MG63 (cell line): ENCODE data around the gene NKIRAS2. TPM values are rescaled to one million over a fixed set of nuclear protein-coding genes. Genes with fewer than 3 reads are reported as not detected.

ENCODE experiments used
- DNase-seq: peaks from one replicate; pipeline ENCODE4 v3.0.0-alpha.2; 2020
- H3K27me3 ChIP-seq: fragments of 250-450 bp; sonication (Bioruptor Pico); 2 replicates; pipeline ENCODE4 v1.5.1; 2020; ENCODE audit warnings: mild to moderate bottlenecking, moderate library complexity
- H3K36me3 ChIP-seq: fragments of 250-450 bp; sonication (Bioruptor Pico); 2 replicates; pipeline ENCODE4 v1.5.1; 2020; ENCODE audit warnings: mild to moderate bottlenecking, moderate library complexity
- H3K4me3 ChIP-seq: fragments of 250-450 bp; sonication (Bioruptor Pico); 2 replicates; pipeline ENCODE4 v1.5.1; 2020; ENCODE audit warnings: mild to moderate bottlenecking, moderate library complexity
- H3K9me3 ChIP-seq: fragments of 250-450 bp; sonication (Bioruptor Pico); 2 replicates; pipeline ENCODE4 v1.5.1; 2020; ENCODE audit warnings: mild to moderate bottlenecking, moderate library complexity
- total RNA-seq: library from RNA; depleted of rRNA; stranded (reverse); fragments of >200 nt; shearing (Covaris generic); gene quantifications from 2 replicates; pipeline ENCODE4 v1.2.3, GENCODE V29; 2014; ENCODE audit warnings: low replicate concordance; rRNA removed

The NKIRAS2 gene
- total RNA-seq, 1 experiment from 2014 or later = 86.3 TPM

- H3K9me3 ChIP-seq = no peaks in the 10 kb centered on the region
- no peak overlapping the region for H3K4me3 ChIP-seq
- no peaks in the 10 kb centered on the region for H3K36me3 ChIP-seq
- H3K27me3 ChIP-seq = no peaks in the 10 kb centered on the region
- no peak for DNase-seq
These were observed 39.9 kb downstream of the NKIRAS2 start for GRCh38 chr17:42059815-42060214.

DNA sequence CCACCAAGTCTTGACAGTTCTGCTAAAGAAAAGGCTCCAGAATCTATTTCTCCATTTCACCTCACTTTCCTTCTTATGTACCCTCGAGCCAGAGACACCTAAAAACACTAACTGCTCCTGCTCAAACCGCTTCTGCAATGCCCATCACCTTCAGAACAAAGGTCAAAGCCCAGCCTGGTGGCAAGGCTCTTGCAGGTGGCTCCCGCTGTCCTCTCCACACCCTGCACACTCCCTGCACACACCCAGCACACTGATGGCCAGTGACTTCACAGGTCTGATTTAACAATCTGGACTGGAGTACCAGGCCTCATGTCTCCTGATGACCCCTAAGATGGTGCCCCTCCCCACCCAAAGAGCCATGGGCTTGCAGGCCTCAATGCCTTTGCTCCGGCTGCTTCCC lies 40.3 kb downstream of the NKIRAS2 start:
- Histone ChIP-seq H3K27me3 (no peaks in the 10 kb centered on the region), H3K4me3 (no peak overlapping the region)

DNA sequence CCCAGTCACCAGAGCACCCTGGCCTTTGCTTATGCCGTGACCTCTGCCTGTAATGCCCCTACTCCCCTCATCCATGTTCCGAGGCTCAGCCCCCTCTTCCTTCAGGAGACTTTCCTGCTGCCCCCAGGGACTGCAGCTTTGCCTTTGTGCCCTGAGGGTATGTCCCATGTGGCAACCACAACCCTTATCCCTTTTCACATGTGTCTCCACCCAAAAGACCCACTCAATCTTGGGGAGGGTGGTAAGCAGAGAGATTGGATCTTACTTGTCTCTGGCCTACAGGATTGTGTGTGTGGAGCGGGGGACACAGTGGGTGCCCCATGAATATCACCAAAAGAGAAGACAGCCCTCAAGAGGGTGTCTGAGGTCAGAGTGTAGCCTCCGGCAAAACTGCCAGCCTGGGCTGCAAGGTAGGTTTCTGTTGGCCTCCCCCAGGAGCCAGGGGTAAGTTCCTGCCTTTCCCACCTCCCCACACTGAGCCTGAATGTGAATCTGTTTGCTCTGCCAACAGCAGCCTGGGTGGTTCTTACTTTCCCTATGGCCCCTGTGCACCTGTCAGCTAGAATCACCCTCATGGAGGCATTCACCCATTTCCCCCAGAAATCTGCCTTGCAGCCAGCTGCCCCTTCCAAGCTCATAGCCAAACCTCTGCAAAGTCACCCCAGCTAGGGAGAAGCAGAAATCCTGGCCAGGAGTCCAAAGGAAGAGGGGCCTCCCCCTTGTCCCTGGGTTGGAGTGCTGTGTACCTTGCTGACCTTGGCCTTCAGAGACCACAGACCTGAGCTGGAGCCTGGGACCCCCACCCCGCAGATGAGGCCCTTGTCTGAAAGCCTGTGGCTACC lies 42.0 kb downstream of the NKIRAS2 start:
- Histone ChIP-seq H3K36me3 (no peaks in the 10 kb centered on the region), H3K27me3 (no peaks in the 10 kb centered on the region), H3K9me3 (no peaks in the 10 kb centered on the region), H3K4me3 (no peak overlapping the region)
- no peak for DNase-seq

More for the DNA sequence above, 40.3 kb downstream of the NKIRAS2 start:
- H3K36me3 ChIP-seq = no peaks in the 10 kb centered on the region
- no peak for DNase-seq
- no peaks in the 10 kb centered on the region for H3K9me3 ChIP-seq

DNA sequence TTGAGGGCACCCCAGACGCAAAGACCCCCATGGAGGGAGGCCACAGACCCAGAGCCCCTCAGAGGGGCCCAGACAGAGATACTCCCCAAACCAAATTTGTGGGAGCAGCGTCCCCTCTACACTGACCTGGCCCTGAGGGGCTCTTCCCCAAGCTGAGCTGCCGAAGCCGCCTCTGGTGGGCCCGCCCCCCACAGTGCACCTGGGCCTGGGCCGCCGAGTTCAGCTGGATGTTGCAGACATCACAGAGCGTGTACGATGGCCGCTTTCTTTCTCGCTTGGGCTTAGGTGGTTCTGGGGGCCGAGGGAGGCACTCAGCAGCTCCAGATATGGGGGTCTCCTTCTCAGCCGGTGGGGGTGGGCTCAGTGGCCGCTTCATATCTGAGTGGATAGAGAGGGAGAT lies 42.8 kb downstream of the NKIRAS2 start:
- Histone ChIP-seq H3K9me3 (no peaks in the 10 kb centered on the region), H3K4me3 (no peak overlapping the region), H3K27me3 (no peaks in the 10 kb centered on the region), H3K36me3 (no peaks in the 10 kb centered on the region)
- no peak for DNase-seq

GRCh38 chr17:42065201-42065600 lies 45.3 kb downstream of the NKIRAS2 start:
- no peaks in the 10 kb centered on the region for H3K9me3 ChIP-seq
- H3K36me3 ChIP-seq = no peaks in the 10 kb centered on the region
- no peak overlapping the region for H3K4me3 ChIP-seq
- no peaks in the 10 kb centered on the region for H3K27me3 ChIP-seq
- DNase-seq = no peak

- H3K9me3 ChIP-seq = no peaks in the 10 kb centered on the region
- no peaks in the 10 kb centered on the region for H3K27me3 ChIP-seq
- H3K36me3 ChIP-seq = no peaks in the 10 kb centered on the region
- peak; percentile 34 for DNase-seq
- H3K4me3 ChIP-seq = no peak overlapping the region
These were observed 47.6 kb downstream of the NKIRAS2 start for GRCh38 chr17:42067371-42068091.

GRCh38 chr17:42068979-42069378 lies 49.1 kb downstream of the NKIRAS2 start:
- Histone ChIP-seq H3K27me3 (no peaks in the 10 kb centered on the region), H3K36me3 (no peaks in the 10 kb centered on the region), H3K9me3 (no peaks in the 10 kb centered on the region), H3K4me3 (no peak overlapping the region)
- no peak for DNase-seq

GRCh38 chr17:42071810-42072209 lies 51.9 kb downstream of the NKIRAS2 start:
- Histone ChIP-seq H3K4me3 (no peak overlapping the region), H3K27me3 (no peaks in the 10 kb centered on the region), H3K36me3 (no peaks in the 10 kb centered on the region), H3K9me3 (no peaks in the 10 kb centered on the region)
- DNase-seq = no peak

GRCh38 chr17:42072323-42073187 lies 52.7 kb downstream of the NKIRAS2 start:
- Histone ChIP-seq H3K4me3 (no peak overlapping the region), H3K27me3 (no peaks in the 10 kb centered on the region), H3K36me3 (no peaks in the 10 kb centered on the region), H3K9me3 (no peaks in the 10 kb centered on the region)
- no peak for DNase-seq

Other genes with a start within 250 kb of the NKIRAS2 start
- gene JUP, start 233.4 kb upstream of the NKIRAS2 start, total RNA-seq = 6.4 and 10.5 TPM in 2 replicates
- gene P3H4, start 208.1 kb upstream of the NKIRAS2 start, total RNA-seq = 66.5 and 123 TPM in 2 replicates
- gene FKBP10, start 207.1 kb upstream of the NKIRAS2 start, total RNA-seq = 191 and 258 TPM in 2 replicates
- 69.3 and 124 TPM in 2 replicates for gene NT5C3B, start 183.9 kb upstream of the NKIRAS2 start, total RNA-seq
- not detected in 2 replicates for gene KLHL10, start 182.3 kb upstream of the NKIRAS2 start, total RNA-seq
- 10.9 and 13.3 TPM in 2 replicates for gene KLHL11, start 154.7 kb upstream of the NKIRAS2 start, total RNA-seq
- gene ACLY, start 101.1 kb upstream of the NKIRAS2 start, total RNA-seq = 151 and 195 TPM in 2 replicates
- not detected in 2 replicates for gene ODAD4, start 89.5 kb upstream of the NKIRAS2 start, total RNA-seq
- gene CNP, start 53.3 kb upstream of the NKIRAS2 start, total RNA-seq = 64.0 and 97.2 TPM in 2 replicates
- gene DNAJC7, start 2.7 kb upstream of the NKIRAS2 start, total RNA-seq = 121 and 123 TPM in 2 replicates
- gene C17orf113, start 30.5 kb downstream of the NKIRAS2 start, total RNA-seq = 0.05 TPM in 1 of 2 replicates, not detected in the other
- gene ZNF385C, start 78.4 kb downstream of the NKIRAS2 start, total RNA-seq = not detected in 2 replicates
- 1.0 and 3.2 TPM in 2 replicates for gene DHX58, start 92.6 kb downstream of the NKIRAS2 start, total RNA-seq
- gene KAT2A, start 101.3 kb downstream of the NKIRAS2 start, total RNA-seq = 30.5 and 47.4 TPM in 2 replicates
- gene HSPB9, start 102.7 kb downstream of the NKIRAS2 start, total RNA-seq = not detected in 2 replicates
- 125 and 198 TPM in 2 replicates for gene RAB5C, start 134.9 kb downstream of the NKIRAS2 start, total RNA-seq
- 0.46 TPM in 1 of 2 replicates, not detected in the other for gene KCNH4, start 161.1 kb downstream of the NKIRAS2 start, total RNA-seq
- gene HCRT, start 165.4 kb downstream of the NKIRAS2 start, total RNA-seq = not detected in 2 replicates
- 6.0 and 8.9 TPM in 2 replicates for gene GHDC, start 174.4 kb downstream of the NKIRAS2 start, total RNA-seq